AG10803 (cell line): ENCODE results near the gene KISS1.

Experiments
- DNase-seq: peaks from one replicate; pipeline ENCODE4 v3.0.0; 2010; ENCODE audit warnings: low read depth
- H3K4me3 ChIP-seq: 2 replicates; pipeline ENCODE4 v1.5.1; 2011; ENCODE audit warnings: mild to moderate bottlenecking, low read length, control low read depth
- TF ChIP-seq, protein P1 (sequence below): conservative IDR thresholded peaks from 2 replicates; pipeline ENCODE4 v1.5.1; 2011; ENCODE audit warnings: mild to moderate bottlenecking, low read length, control low read depth, inconsistent platforms

KISS1 gene

GRCh38 chr1:204206121-204206520, 9.8 kb upstream of the KISS1 start:
- TF ChIP-seq, protein P1, sequence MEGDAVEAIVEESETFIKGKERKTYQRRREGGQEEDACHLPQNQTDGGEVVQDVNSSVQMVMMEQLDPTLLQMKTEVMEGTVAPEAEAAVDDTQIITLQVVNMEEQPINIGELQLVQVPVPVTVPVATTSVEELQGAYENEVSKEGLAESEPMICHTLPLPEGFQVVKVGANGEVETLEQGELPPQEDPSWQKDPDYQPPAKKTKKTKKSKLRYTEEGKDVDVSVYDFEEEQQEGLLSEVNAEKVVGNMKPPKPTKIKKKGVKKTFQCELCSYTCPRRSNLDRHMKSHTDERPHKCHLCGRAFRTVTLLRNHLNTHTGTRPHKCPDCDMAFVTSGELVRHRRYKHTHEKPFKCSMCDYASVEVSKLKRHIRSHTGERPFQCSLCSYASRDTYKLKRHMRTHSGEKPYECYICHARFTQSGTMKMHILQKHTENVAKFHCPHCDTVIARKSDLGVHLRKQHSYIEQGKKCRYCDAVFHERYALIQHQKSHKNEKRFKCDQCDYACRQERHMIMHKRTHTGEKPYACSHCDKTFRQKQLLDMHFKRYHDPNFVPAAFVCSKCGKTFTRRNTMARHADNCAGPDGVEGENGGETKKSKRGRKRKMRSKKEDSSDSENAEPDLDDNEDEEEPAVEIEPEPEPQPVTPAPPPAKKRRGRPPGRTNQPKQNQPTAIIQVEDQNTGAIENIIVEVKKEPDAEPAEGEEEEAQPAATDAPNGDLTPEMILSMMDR, result peak; percentile 33; the same call in 1 of the 2 replicates
- DNase-seq, result peak; percentile 41
- no peak overlapping the region for H3K4me3 ChIP-seq

DNA sequence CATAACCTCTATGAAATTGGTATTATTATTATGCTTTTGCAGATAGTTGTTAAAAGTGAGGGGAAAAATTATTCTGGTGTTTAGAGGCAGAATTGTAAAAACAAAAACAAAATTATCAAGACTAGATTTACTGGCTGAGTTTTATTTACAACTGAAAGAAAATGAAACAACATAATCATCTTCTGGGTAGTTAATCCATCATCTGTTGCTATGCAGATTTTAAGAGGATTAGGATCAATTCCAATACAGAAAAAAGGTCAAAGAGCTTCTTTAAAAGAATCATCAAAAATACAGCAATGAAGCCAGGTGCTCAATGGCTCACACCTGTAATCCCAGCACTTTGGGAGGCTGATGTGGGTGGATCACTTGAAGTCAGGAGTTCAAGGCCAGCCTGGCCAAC, 9.2 kb upstream of the KISS1 start:
- no peak for DNase-seq
- TF ChIP-seq, protein P1, result no peak
- no peak overlapping the region for H3K4me3 ChIP-seq

DNA sequence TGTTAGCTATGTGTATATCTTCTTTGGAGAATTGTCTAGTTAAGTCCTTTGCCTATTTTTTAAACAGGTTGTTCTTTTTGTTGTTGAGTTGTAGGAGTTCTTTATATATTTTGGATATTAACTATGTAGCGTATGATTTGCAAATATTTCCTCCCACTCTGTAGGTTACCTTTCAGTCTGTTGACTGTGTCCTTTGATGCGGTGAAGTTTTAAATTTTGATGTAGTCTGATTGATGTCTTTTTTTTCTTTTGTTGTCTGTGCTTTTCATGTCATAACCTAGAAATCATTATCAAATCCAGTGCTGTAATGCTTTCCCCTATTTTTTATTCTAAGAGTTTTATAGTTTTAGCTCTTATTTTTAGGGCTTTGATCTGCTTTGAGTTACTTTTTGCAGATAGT, 8.7 kb upstream of the KISS1 start:
- DNase-seq, result no peak
- H3K4me3 ChIP-seq, result no peak overlapping the region
- TF ChIP-seq, protein P1, result no peak

GRCh38 chr1:204203206-204203767, 7.0 kb upstream of the KISS1 start:
- TF ChIP-seq, protein P1, result no peak
- H3K4me3 ChIP-seq, result no peak overlapping the region
- DNase-seq, result no peak

- no peak for DNase-seq
- TF ChIP-seq, protein P1, result no peak
- no peak overlapping the region for H3K4me3 ChIP-seq
Observed at GRCh38 chr1:204202481-204202880, 6.2 kb upstream of the KISS1 start.

DNA sequence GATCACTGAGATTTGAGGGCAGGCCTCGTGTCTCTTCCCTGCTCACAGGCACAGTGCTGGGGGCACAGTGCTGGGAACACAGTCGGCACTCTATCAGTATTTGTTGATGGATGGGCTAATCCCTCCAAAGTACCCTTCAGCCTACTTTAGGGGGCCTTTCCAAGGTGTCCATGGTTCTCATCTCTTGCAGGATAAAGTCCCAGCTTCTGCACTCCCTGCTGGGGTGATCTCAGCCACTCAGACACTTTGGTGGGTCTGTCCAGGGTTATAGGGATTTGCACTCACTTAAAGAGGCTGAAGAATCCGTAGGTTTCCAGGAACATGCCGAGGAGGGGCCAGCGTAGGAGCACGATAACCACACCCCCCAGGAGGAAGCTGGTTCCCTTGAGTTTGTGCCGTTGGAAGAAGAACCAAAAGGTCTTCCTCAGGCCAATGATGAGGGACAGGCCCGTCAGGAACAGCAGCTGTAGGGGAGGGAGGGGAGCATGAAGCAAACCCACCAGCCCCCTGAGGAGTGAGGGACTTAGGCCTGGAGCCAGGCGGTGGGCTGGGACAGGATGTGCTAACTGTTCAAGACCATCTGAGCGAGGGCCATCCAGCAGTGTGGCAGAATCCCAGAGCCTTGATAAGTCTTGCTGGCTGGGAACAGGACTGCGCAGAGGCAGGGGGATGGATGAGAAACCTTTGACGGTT, 5.2 kb upstream of the KISS1 start:
- TF ChIP-seq, protein P1, result no peak
- no peak for DNase-seq
- no peak overlapping the region for H3K4me3 ChIP-seq

DNA sequence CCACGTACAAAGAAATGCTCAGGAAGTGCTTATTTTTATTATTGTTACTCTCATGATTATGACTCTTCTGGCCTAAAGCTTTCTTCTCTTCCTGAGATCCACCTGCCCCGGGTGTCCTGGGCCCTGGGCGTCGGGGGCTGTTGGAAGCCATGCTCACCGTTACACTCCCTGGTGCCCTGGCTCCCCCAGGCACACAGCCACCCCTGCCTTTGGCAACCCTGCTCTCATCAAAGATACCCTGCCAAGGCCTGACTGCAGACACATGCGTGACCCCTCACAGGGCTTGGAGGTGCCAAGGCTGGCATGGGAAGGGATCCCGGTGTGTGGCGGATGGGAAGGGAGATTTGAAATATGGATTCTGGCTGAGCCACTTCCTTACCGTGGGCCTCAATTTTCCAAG, 3.3 kb upstream of the KISS1 start:
- TF ChIP-seq, protein P1, result no peak
- no peak for DNase-seq
- H3K4me3 ChIP-seq, result no peak overlapping the region
